ENCODE results near the gene PTPRE. TPM values are rescaled to one million over a fixed set of nuclear protein-coding genes. Genes with fewer than 3 reads are reported as not detected.

PTPRE gene
- total and polyA plus RNA-seq, 2 of the 4 experiments (the other 2 are of a cell fraction): 0.34 to 0.54 TPM

- Histone ChIP-seq H3K14ac (replicated peaks; ENCODE audit: low read depth, low read length) (no peak overlapping the region), H3K4me3 (ENCODE audit: insufficient read depth, low read depth, low read length) (no peak overlapping the region), H4K5ac (ENCODE audit: low read depth, low read length) (no peak overlapping the region), H2BK15ac (ENCODE audit: low read depth, low read length) (no peak overlapping the region), H4K20me1 (ENCODE audit: insufficient read depth, low read length) (no peaks in the 10 kb centered on the region), H2BK120ac (ENCODE audit: low read depth, low read length) (no peak overlapping the region), H3K18ac (ENCODE audit: low read depth, low read length) (no peak overlapping the region), H3K9me3 (ENCODE audit: control insufficient read depth, insufficient read depth, low read length) (no peaks in the 10 kb centered on the region), H3K4me1 (ENCODE audit: control insufficient read depth, insufficient read depth, low read length) (no peaks in the 10 kb centered on the region), H2AK5ac (ENCODE audit: low read depth, low read length) (no peak overlapping the region), H3K4me2 (ENCODE audit: low read depth, low read length) (no peak overlapping the region), H4K8ac (ENCODE audit: low read depth in 2 of 2, low read length in 2 of 2) (no peak overlapping the region), H3K27ac (ENCODE audit: insufficient read depth, low read length) (no peak overlapping the region), H2BK5ac (ENCODE audit: low read depth, low read length, poor library complexity, severe bottlenecking) (no peak overlapping the region), H2BK20ac (ENCODE audit: low read depth, low read length) (no peak overlapping the region), H3K23ac (ENCODE audit: low read depth, low read length) (no peak overlapping the region), H3K4ac (ENCODE audit: low read depth, low read length) (no peak overlapping the region), H3K9ac (ENCODE audit: low read depth, low read length) (no peak overlapping the region), H2AK9ac (replicated peaks; ENCODE audit: low read depth, low read length, poor library complexity) (no peak overlapping the region), H3K79me1 (ENCODE audit: low read depth in 1 of 2, low read length in 2 of 2) (no peaks in the 10 kb centered on the region), H3K9me1 (ENCODE audit: insufficient read depth, low read length) (no peaks in the 10 kb centered on the region; the same call in 1 of the 2 replicates), H3K36me3 (ENCODE audit: control insufficient read depth, insufficient read depth, low read length) (no peaks in the 10 kb centered on the region), H2AFZ (replicated peaks; ENCODE audit: low read length, poor library complexity) (no peak overlapping the region), H4K91ac (ENCODE audit: insufficient read depth, low read depth, low read length) (no peak overlapping the region), H3K27me3 (ENCODE audit: control insufficient read depth, insufficient read depth, low read length) (no peaks in the 10 kb centered on the region), H3K56ac (ENCODE audit: extremely low read depth, insufficient read depth, low read length) (no peak overlapping the region)
- no peak for DNase-seq
- WGBS, 2 experiments (ENCODE audit: extremely low coverage in 2 of 2, insufficient read length in 1 of 2): no CpG with 5 or more reads among the region's 4 CpGs
- ATAC-seq (ENCODE audit: low read depth): no peak
- dilution Hi-C loops (cut with HindIII; ENCODE audit: low sequenced_read_pairs, unreplicated experiment) (no loop called here), intact Hi-C loops (cut with micrococcal nuclease) (no loop called here), in situ Hi-C loops (cut with MboI; ENCODE audit: low sequenced_read_pairs) (no loop called here)
- no TSS peak for BruUV-seq (replicated peaks)
- TF ChIP-seq CHD1 (IDR thresholded peaks at IDR 0.05; ENCODE audit: low read depth, low read length) (no peak), CTCF (conservative IDR thresholded peaks at IDR 0.05; ENCODE audit: low read depth, low read length) (no peak), MAZ (IDR thresholded peaks at IDR 0.05; ENCODE audit: borderline replicate concordance, low read depth, low read length) (no peak), RAD21 (IDR thresholded peaks at IDR 0.05; ENCODE audit: low read length) (no peak), BHLHE40 (IDR thresholded peaks at IDR 0.05; ENCODE audit: low read depth, low read length) (no peak), CEBPB (IDR thresholded peaks at IDR 0.05; ENCODE audit: low read depth, low read length) (no peak), RFX5 (IDR thresholded peaks at IDR 0.05; ENCODE audit: low read depth, low read length) (no peak), MXI1 (IDR thresholded peaks at IDR 0.05; ENCODE audit: borderline replicate concordance, low read depth, low read length) (no peak), MAFK (IDR thresholded peaks at IDR 0.05; ENCODE audit: low read depth, low read length) (no peak), NFE2L2 (IDR thresholded peaks at IDR 0.05; ENCODE audit: low read depth, low read length) (no peak)
- ChIA-PET CTCF (no interaction called here), POLR2A (ENCODE audit: unreplicated experiment) (no interaction called here)
These were observed 24.0 kb upstream of the PTPRE start for GRCh38 chr10:127882801-127883459.
